Tibial nerve (tissue), 4 donors: ENCODE measurements around the gene ICA1L. TPM values are rescaled to one million over a fixed set of nuclear protein-coding genes. Genes with fewer than 3 reads are reported as not detected.
A peak's percentile ranks its signal among the peaks of the same experiment; 100 is the strongest.

Experiments
- DNase-seq, 2 donors: peaks; one replicate each; pipeline ENCODE4 v3.0.0-alpha.2; 2019; ENCODE audit warnings: low spot score in 2 of 2
- H3K27ac ChIP-seq, 4 donors: fragments of 200-600 bp; sonication (generic) in 3 of 4; one replicate each; pipeline ENCODE4 v1.5.1; 2017 to 2019; ENCODE audit warnings: mild to moderate bottlenecking in 1 of 4
- H3K27me3 ChIP-seq, 2 donors: fragments of 200-600 bp; sonication (generic) in 1 of 2; one replicate each; pipeline versions ENCODE4 v1.5.1 to v1.6.0; 2017 to 2019
- H3K36me3 ChIP-seq, 3 donors: fragments of 200-600 bp; sonication (generic); one replicate each; pipeline ENCODE4 v1.5.1; 2018 to 2019
- H3K4me1 ChIP-seq, 4 donors: fragments of 200-600 bp; sonication (generic) in 3 of 4; one replicate each; pipeline ENCODE4 v1.5.1; 2017 to 2019
- H3K4me3 ChIP-seq, 4 donors: fragments of 200-600 bp; sonication (generic) in 3 of 4; one replicate each; pipeline ENCODE4 v1.5.1; 2017 to 2019; ENCODE audit warnings: mild to moderate bottlenecking in 1 of 4, moderate library complexity in 1 of 4
- H3K9me3 ChIP-seq, 4 donors: fragments of 200-600 bp; sonication (generic) in 3 of 4; one replicate each; pipeline ENCODE4 v1.5.1; 2017 to 2019
- EP300 ChIP-seq, 2 donors: sonication (generic); formaldehyde crosslinking; IDR thresholded peaks; one replicate each; pipeline ENCODE4 v1.6.1; 2017; ENCODE audit warnings: antibody characterized with exemption in 2 of 2, mild to moderate bottlenecking in 1 of 2
- POLR2A ChIP-seq, 2 donors: fragments of 450-650 bp; IDR thresholded peaks; one replicate each; pipeline ENCODE4 v1.6.1; 2017; ENCODE audit warnings: antibody characterized with exemption in 2 of 2, mild to moderate bottlenecking in 2 of 2, moderate library complexity in 2 of 2
- WGBS, 2 donors: methylation state at CpG; one replicate each; pipeline ENCODE4 v1.1.5; 2018; 5-methylcytosine and 5-hydroxymethylcytosine counted together
- total RNA-seq, 4 donors: library from RNA; depleted of rRNA; stranded (reverse); fragments of >200 nt; gene quantifications; one replicate each; pipeline ENCODE4 v1.1.0, GENCODE V29; 2016
- TF ChIP-seq, protein P1 (sequence below), 5 experiments: fragments of 200-600 bp in 3 of 5; fragments of 450-650 bp in 2 of 5; sonication (generic) in 3 of 5; IDR thresholded peaks; one replicate each; pipeline ENCODE4 v1.5.1; 2016 to 2019; ENCODE audit warnings: antibody characterized with exemption in 5 of 5, mild to moderate bottlenecking in 3 of 5, moderate library complexity in 2 of 5

The ICA1L gene
- total RNA-seq, 4 donors from 2014 or later, result 12.3 to 70.2 (median 32.7) TPM

DNA sequence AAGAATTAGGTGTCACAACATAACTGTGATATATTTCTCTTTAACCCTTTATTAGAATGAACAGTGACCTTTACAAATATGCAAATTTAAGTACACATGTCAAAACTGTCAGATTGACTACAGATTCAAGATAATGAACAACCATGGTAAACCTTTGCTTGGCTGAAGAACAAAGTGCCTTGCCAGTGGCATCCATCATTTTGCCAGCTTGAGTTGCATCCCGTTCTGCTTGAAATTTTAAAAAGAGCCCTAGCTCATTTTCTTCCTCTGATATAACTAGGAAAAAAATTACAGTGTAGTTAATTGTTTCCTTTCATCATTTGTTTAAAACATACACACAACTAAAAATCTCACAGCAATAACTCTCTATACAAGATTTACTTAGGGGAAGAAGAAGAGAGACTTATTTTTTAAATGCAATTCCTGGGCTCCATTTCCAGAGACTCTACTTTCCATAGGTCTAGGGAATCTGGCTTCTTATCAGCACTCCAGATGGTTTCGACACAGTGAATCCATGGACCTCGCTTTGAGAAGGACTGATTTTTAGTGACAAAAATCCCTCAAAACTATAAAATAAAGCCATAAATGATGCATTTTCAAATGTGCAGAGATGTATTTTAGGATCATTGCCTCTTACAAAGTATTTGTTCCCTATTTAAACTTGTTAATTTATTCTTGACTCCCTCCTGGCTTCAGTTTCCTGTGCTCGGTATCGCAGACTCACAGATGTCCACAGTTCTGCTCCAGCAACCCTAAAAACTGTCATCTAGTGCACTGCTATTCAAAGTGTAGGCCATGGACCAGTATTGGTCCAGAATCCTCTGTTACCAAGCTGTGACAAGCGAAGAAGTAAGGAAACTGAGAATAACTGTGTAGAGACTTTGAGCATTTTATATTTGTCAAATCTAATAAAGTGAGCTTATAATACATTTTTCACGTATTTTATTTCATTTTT lies 50.1 kb downstream of the ICA1L start:
- no peak overlapping the region for H3K27ac ChIP-seq
- TF ChIP-seq EP300 (IDR thresholded peaks at IDR 0.05), result no peak
- no peak for TF ChIP-seq POLR2A (IDR thresholded peaks at IDR 0.05)
- TF ChIP-seq, protein P1, sequence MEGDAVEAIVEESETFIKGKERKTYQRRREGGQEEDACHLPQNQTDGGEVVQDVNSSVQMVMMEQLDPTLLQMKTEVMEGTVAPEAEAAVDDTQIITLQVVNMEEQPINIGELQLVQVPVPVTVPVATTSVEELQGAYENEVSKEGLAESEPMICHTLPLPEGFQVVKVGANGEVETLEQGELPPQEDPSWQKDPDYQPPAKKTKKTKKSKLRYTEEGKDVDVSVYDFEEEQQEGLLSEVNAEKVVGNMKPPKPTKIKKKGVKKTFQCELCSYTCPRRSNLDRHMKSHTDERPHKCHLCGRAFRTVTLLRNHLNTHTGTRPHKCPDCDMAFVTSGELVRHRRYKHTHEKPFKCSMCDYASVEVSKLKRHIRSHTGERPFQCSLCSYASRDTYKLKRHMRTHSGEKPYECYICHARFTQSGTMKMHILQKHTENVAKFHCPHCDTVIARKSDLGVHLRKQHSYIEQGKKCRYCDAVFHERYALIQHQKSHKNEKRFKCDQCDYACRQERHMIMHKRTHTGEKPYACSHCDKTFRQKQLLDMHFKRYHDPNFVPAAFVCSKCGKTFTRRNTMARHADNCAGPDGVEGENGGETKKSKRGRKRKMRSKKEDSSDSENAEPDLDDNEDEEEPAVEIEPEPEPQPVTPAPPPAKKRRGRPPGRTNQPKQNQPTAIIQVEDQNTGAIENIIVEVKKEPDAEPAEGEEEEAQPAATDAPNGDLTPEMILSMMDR (IDR thresholded peaks at IDR 0.05), result no peak
- peaks cover 0 to 4% (median 0%) of the 10 kb centered on the region in 3 donors for H3K36me3 ChIP-seq
- peaks cover 0 to 10% (median 4%) of the 10 kb centered on the region in 4 donors for H3K4me1 ChIP-seq
- 87 to 90% methylated on average over 7 of the region's 7 CpGs for WGBS, 2 donors
- no peak overlapping the region for H3K4me3 ChIP-seq
- H3K27me3 ChIP-seq, result no peaks in the 10 kb centered on the region
- no peak for DNase-seq
- H3K9me3 ChIP-seq, result no peaks in the 10 kb centered on the region

GRCh38 chr2:202818321-202818720 lies 53.2 kb downstream of the ICA1L start:
- 55 to 59% methylated on average over 3 of the region's 3 CpGs for WGBS, 2 donors
- Histone ChIP-seq H3K27ac (peak overlapping the region in 1 of 4 donors; percentile 81), H3K9me3 (no peaks in the 10 kb centered on the region), H3K27me3 (no peaks in the 10 kb centered on the region), H3K4me3 (no peak overlapping the region), H3K36me3 (peaks cover 0 to 7% (median 0%) of the 10 kb centered on the region in 3 donors), H3K4me1 (peaks cover 0 to 28% (median 10%) of the 10 kb centered on the region in 4 donors)
- DNase-seq, result no peak
- TF ChIP-seq EP300 (IDR thresholded peaks at IDR 0.05) (no peak), POLR2A (IDR thresholded peaks at IDR 0.05) (no peak)
- TF ChIP-seq, protein P1 (IDR thresholded peaks at IDR 0.05), result no peak

DNA sequence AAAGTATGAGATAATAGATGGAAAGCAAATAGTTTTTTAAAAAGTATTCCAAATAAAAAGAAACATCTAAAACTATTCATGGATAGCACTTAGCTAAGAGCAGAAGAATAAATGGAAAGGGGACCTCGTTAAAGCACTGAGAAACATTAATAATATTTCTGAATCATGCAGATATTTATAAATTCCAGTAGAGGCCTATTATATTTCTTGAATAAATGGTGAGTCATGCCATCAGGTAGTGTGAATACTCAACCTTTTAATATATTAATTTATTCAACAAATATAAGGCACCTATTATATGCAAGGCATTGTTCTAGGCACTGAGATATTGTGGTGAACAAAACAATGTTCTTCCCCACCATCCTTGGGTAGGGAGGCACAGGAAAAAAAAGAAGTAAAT lies 53.8 kb downstream of the ICA1L start:
- peaks cover 0 to 28% (median 10%) of the 10 kb centered on the region in 4 donors for H3K4me1 ChIP-seq
- no peak for TF ChIP-seq EP300 (IDR thresholded peaks at IDR 0.05)
- TF ChIP-seq, protein P1 (IDR thresholded peaks at IDR 0.05), result no peak
- no peak for TF ChIP-seq POLR2A (IDR thresholded peaks at IDR 0.05)
- H3K27ac ChIP-seq, result peak overlapping the region in 1 of 4 donors; percentile 81
- no peak overlapping the region for H3K4me3 ChIP-seq
- whole genome bisulfite sequencing, 2 donors, result 77 to 82% methylated on average over 1 of the region's 1 CpG
- H3K36me3 ChIP-seq, result peaks cover 0 to 10% (median 0%) of the 10 kb centered on the region in 3 donors
- no peak for DNase-seq
- no peaks in the 10 kb centered on the region for H3K9me3 ChIP-seq
- H3K27me3 ChIP-seq, result no peaks in the 10 kb centered on the region

- Histone ChIP-seq H3K9me3 (peaks cover 0 to 2% (median 0%) of the 10 kb centered on the region in 4 donors), H3K36me3 (peaks cover 0 to 17% (median 0%) of the 10 kb centered on the region in 3 donors), H3K4me1 (peaks cover 0 to 28% (median 10%) of the 10 kb centered on the region in 4 donors), H3K27ac (peak overlapping the region in 3 of 4 donors; percentile 58 to 81 (median 74)), H3K4me3 (no peak overlapping the region), H3K27me3 (no peaks in the 10 kb centered on the region)
- DNase-seq, result peak in 1 of 2 donors; percentile 60
- TF ChIP-seq, protein P1 (IDR thresholded peaks at IDR 0.05), result no peak
- peak; percentile 55 to 75 for TF ChIP-seq EP300 (IDR thresholded peaks at IDR 0.05)
- 25 to 28% methylated on average over 4 of the region's 4 CpGs for WGBS, 2 donors
These were observed 55.8 kb downstream of the ICA1L start for GRCh38 chr2:202815548-202816360.
